IMR-90 (cell line): Measurements from ENCODE around the gene TRIP4. TPM values are rescaled to one million over a fixed set of nuclear protein-coding genes. Genes with fewer than 3 reads are reported as not detected.

Experiments
- ATAC-seq: fragments of 200-7000 bp; cut with Tn5 transposase; 2 replicates; pipeline ENCODE4 v1.9.1; 2020; ENCODE audit warnings: low read depth, mild to moderate bottlenecking, moderate library complexity
- BruUV-seq: library from RNA; stranded (reverse); fragments of 400-500 nt; replicated peaks from 2 replicates; lab custom pipeline; 2021; lab: Mats Ljungman, UMichigan
- CTCF ChIA-PET: fragments of 300-600 bp; formaldehyde crosslinking; extraction: SDS; loops from one replicate; lab custom pipeline; 2021; ENCODE audit warnings: antibody characterized with exemption; lab: Yijun Ruan, JAX
- POLR2A ChIA-PET: fragments of 300-600 bp; sonication (Branson Sonifier 250); formaldehyde crosslinking; loops from one replicate; lab custom pipeline; 2022; ENCODE audit warnings: antibody characterized with exemption; ENCODE audit not compliant: unreplicated experiment; lab: Charles Lee
- DNase-seq: peaks from one replicate; pipeline ENCODE4 v3.0.0; 2013
- H2AFZ ChIP-seq: replicated peaks from 2 replicates; pipeline ENCODE3; 2013; ENCODE audit warnings: low read length, mild to moderate bottlenecking; ENCODE audit not compliant: poor library complexity
- H2AK5ac ChIP-seq: 2 replicates; pipeline ENCODE4 v1.6.1; 2013; ENCODE audit warnings: low read depth, low read length, inconsistent platforms
- H2AK9ac ChIP-seq: replicated peaks from 2 replicates; pipeline ENCODE3; 2013; ENCODE audit warnings: mild to moderate bottlenecking, low read depth, low read length, moderate library complexity; ENCODE audit not compliant: poor library complexity
- H2BK120ac ChIP-seq: 2 replicates; pipeline ENCODE4 v1.6.1; 2013; ENCODE audit warnings: low read depth, low read length, inconsistent platforms
- H2BK15ac ChIP-seq: 3 replicates; pipeline ENCODE4 v1.6.1; 2013; ENCODE audit warnings: low read depth, low read length, inconsistent platforms
- H2BK20ac ChIP-seq: 2 replicates; pipeline ENCODE4 v1.6.1; 2013; ENCODE audit warnings: low read depth, mild to moderate bottlenecking, inconsistent platforms, low read length, moderate library complexity
- H2BK5ac ChIP-seq: 2 replicates; pipeline ENCODE4 v1.6.1; 2013; ENCODE audit warnings: mild to moderate bottlenecking, low read depth, low read length, inconsistent platforms; ENCODE audit not compliant: poor library complexity, severe bottlenecking
- H3K14ac ChIP-seq: replicated peaks from 2 replicates; pipeline ENCODE4 v1.6.1; 2013; ENCODE audit warnings: low read depth, low read length, inconsistent platforms
- H3K18ac ChIP-seq: 2 replicates; pipeline ENCODE4 v1.6.1; 2013; ENCODE audit warnings: low read depth, low read length, control low read depth
- H3K23ac ChIP-seq: 2 replicates; pipeline ENCODE4 v1.6.1; 2013; ENCODE audit warnings: low read depth, low read length, inconsistent platforms
- H3K27ac ChIP-seq: 2 replicates; pipeline ENCODE4 v1.5.1; 2013; ENCODE audit warnings: mild to moderate bottlenecking, control low read depth, low read length; ENCODE audit not compliant: insufficient read depth
- H3K27me3 ChIP-seq: 2 replicates; pipeline ENCODE4 v1.6.1; 2013; ENCODE audit warnings: low read length; ENCODE audit not compliant: control insufficient read depth, insufficient read depth
- H3K36me3 ChIP-seq: 2 replicates; pipeline ENCODE4 v1.6.1; 2013; ENCODE audit warnings: low read length, mixed read lengths; ENCODE audit not compliant: control insufficient read depth, insufficient read depth
- H3K4ac ChIP-seq: 2 replicates; pipeline ENCODE4 v1.6.1; 2013; ENCODE audit warnings: low read depth, low read length, inconsistent platforms
- H3K4me1 ChIP-seq: 2 replicates; pipeline ENCODE4 v1.6.1; 2013; ENCODE audit warnings: low read length, mixed read lengths; ENCODE audit not compliant: control insufficient read depth, insufficient read depth
- H3K4me2 ChIP-seq: 2 replicates; pipeline ENCODE4 v1.6.1; 2013; ENCODE audit warnings: low read depth, mild to moderate bottlenecking, control low read depth, low read length, moderate library complexity
- H3K4me3 ChIP-seq: 2 replicates; pipeline ENCODE4 v1.5.1; 2013; ENCODE audit warnings: low read depth, mild to moderate bottlenecking, control low read depth, low read length, moderate library complexity; ENCODE audit not compliant: insufficient read depth
- H3K56ac ChIP-seq: 2 replicates; pipeline ENCODE4 v1.6.1; 2013; ENCODE audit warnings: low read length, inconsistent platforms; ENCODE audit not compliant: insufficient read depth; ENCODE audit errors: extremely low read depth
- H3K79me1 ChIP-seq, 2 experiments: 2 replicates each; pipeline ENCODE4 v1.6.1; 2013; ENCODE audit warnings: low read length in 2 of 2, inconsistent platforms in 1 of 2, low read depth in 1 of 2
- H3K9ac ChIP-seq: 2 replicates; pipeline ENCODE4 v1.6.1; 2013; ENCODE audit warnings: low read depth, low read length, control low read depth
- H3K9me1 ChIP-seq: 2 replicates; pipeline ENCODE4 v1.6.1; 2013; ENCODE audit warnings: low read length, inconsistent platforms; ENCODE audit not compliant: insufficient read depth
- H3K9me3 ChIP-seq: 2 replicates; pipeline ENCODE4 v1.6.1; 2013; ENCODE audit warnings: low read length; ENCODE audit not compliant: control insufficient read depth, insufficient read depth
- H4K20me1 ChIP-seq: 2 replicates; pipeline ENCODE4 v1.6.1; 2013; ENCODE audit warnings: low read length, inconsistent platforms; ENCODE audit not compliant: insufficient read depth
- H4K5ac ChIP-seq: 2 replicates; pipeline ENCODE4 v1.6.1; 2013; ENCODE audit warnings: mild to moderate bottlenecking, low read depth, low read length, control low read depth
- H4K8ac ChIP-seq, 2 experiments: 2 replicates each; pipeline ENCODE4 v1.6.1; 2013; ENCODE audit warnings: low read depth in 2 of 2, low read length in 2 of 2, control low read depth in 1 of 2, inconsistent platforms in 1 of 2
- H4K91ac ChIP-seq: 2 replicates; pipeline ENCODE4 v1.6.1; 2013; ENCODE audit warnings: low read depth, low read length, inconsistent platforms; ENCODE audit not compliant: insufficient read depth
- CHD1 ChIP-seq: IDR thresholded peaks from 2 replicates; pipeline ENCODE4 v1.6.1; 2012; ENCODE audit warnings: low read depth, low read length, improper control_type of control experiment
- RAD21 ChIP-seq: IDR thresholded peaks from 2 replicates; pipeline ENCODE4 v1.6.1; 2012; ENCODE audit warnings: low read length, improper control_type of control experiment
- RCOR1 ChIP-seq: IDR thresholded peaks from 2 replicates; pipeline ENCODE4 v1.6.1; 2012; ENCODE audit warnings: mild to moderate bottlenecking, low read length, improper control_type of control experiment; ENCODE audit not compliant: insufficient replicate concordance
- SMC3 ChIP-seq: fragments of 150-350 bp; IDR thresholded peaks from 2 replicates; pipeline ENCODE4 v1.6.1; 2016; ENCODE audit warnings: low read depth, mild to moderate bottlenecking, antibody characterized with exemption, low read length, moderate library complexity
- USF2 ChIP-seq: fragments of 150-350 bp; IDR thresholded peaks from 2 replicates; pipeline ENCODE4 v1.6.1; 2017; ENCODE audit warnings: mild to moderate bottlenecking, antibody characterized with exemption, low read length, low read depth
- dilution Hi-C: fragments of 300-500 bp; cut with HindIII; formaldehyde crosslinking; loops from one replicate; pipeline ENCODE4 v1.14.3; 2018; ENCODE audit warnings: low sequenced_read_pairs; ENCODE audit not compliant: unreplicated experiment
- in situ Hi-C: fragments of 300-500 bp; cut with MboI; formaldehyde crosslinking; loops from 3 replicates; pipeline ENCODE4 v1.14.3; 2019; ENCODE audit warnings: low sequenced_read_pairs, inconsistent platforms, mixed read lengths
- intact Hi-C: fragments of 100-400 bp; cut with micrococcal nuclease; formaldehyde crosslinking; loops from 2 replicates; pipeline ENCODE4 v1.10.0; 2022
- polyA plus RNA-seq, 3 experiments: library from polyadenylated mRNA; depleted of rRNA; stranded (reverse); fragments of >200 nt; gene quantifications; 2 replicates each; pipeline ENCODE4 v1.2.3, GENCODE V29; 2012; ENCODE audit warnings: low replicate concordance in 1 of 3
- total RNA-seq: library from RNA; depleted of rRNA; stranded (reverse); fragments of >200 nt; gene quantifications from 2 replicates; pipeline ENCODE4 v1.2.3, GENCODE V29; 2012

Gene TRIP4
- total and polyA plus RNA-seq, 2 of the 4 experiments (the other 2 are of a cell fraction): 13.1 to 19.4 TPM

- Histone ChIP-seq H3K79me1 (peaks cover 22 to 58% of the 10 kb centered on the region in 2 experiments; a peak in 3 of 4 replicates), H3K23ac (peak overlapping the region; percentile 53; the same call in 1 of the 2 replicates), H4K20me1 (peaks cover 56% of the 10 kb centered on the region), H4K91ac (no peak overlapping the region), H4K8ac (no peak overlapping the region), H3K4me2 (no peak overlapping the region; the same call in 1 of the 2 replicates), H2AFZ (no peak overlapping the region), H3K18ac (no peak overlapping the region), H4K5ac (no peak overlapping the region), H2BK120ac (no peak overlapping the region), H3K9ac (no peak overlapping the region), H2BK5ac (no peak overlapping the region), H3K4me1 (peaks cover 10% of the 10 kb centered on the region), H3K9me3 (no peaks in the 10 kb centered on the region), H3K27ac (no peak overlapping the region; the same call in 1 of the 2 replicates), H2BK20ac (no peak overlapping the region), H3K36me3 (peaks cover 3% of the 10 kb centered on the region; the same call in 1 of the 2 replicates), H3K9me1 (peaks cover 13% of the 10 kb centered on the region; the same call in 1 of the 2 replicates), H3K14ac (no peak overlapping the region), H2AK9ac (no peak overlapping the region), H3K4me3 (no peak overlapping the region), H2BK15ac (no peak overlapping the region), H3K4ac (no peak overlapping the region), H2AK5ac (0 out of 2 replicates have a peak overlapping the region, but pooled peaks have one; percentile 27), H3K27me3 (no peaks in the 10 kb centered on the region), H3K56ac (no peak overlapping the region)
- dilution Hi-C loops: no loop called here
- TF ChIP-seq RCOR1: no peak
- no peak for TF ChIP-seq CHD1
- no peak for TF ChIP-seq SMC3
- TF ChIP-seq USF2: no peak
- no peak for TF ChIP-seq RAD21
- ATAC-seq (no peak), DNase-seq (no peak)
- ChIA-PET POLR2A (no interaction called here), CTCF (interaction anchor here (0.7 kb wide), 1 partner anchor 222 kb away, joined by 5 read pairs; no protein-coding TSS in a partner anchor)
- in situ Hi-C loops: no loop called here
- TSS peak; percentile 3 for BruUV-seq
- intact Hi-C loops: loop anchor here (5.0 kb wide), 1 partner anchor 45 kb away; no protein-coding TSS in a partner anchor
Measured at GRCh38 chr15:64462492-64462891, 74.9 kb downstream of the TRIP4 start.
